Parathyroid adenoma (tissue), 2 donors: ENCODE measurements around the gene ADAT3.

Experiments used
- H2AFZ ChIP-seq: fragments of 300-600 bp; sonication (generic); one replicate; pipeline ENCODE4 v1.7.0; 2017; ENCODE audit warnings: antibody characterized with exemption, mild to moderate bottlenecking
- H3K27ac ChIP-seq: fragments of 300-600 bp; sonication (generic); one replicate; pipeline ENCODE4 v1.7.0; 2017
- H3K27me3 ChIP-seq: fragments of 300-600 bp; sonication (generic); one replicate; pipeline ENCODE4 v1.7.0; 2017; ENCODE audit warnings: low read length; ENCODE audit not compliant: control insufficient read depth, insufficient read depth
- H3K36me3 ChIP-seq: fragments of 300-600 bp; sonication (generic); one replicate; pipeline ENCODE4 v1.7.0; 2017; ENCODE audit warnings: low read length; ENCODE audit not compliant: control insufficient read depth, insufficient read depth
- H3K4me1 ChIP-seq: fragments of 300-600 bp; sonication (generic); one replicate; pipeline ENCODE4 v1.7.0; 2017; ENCODE audit warnings: control low read depth
- H3K4me2 ChIP-seq: fragments of 300-600 bp; sonication (generic); one replicate; pipeline ENCODE4 v1.7.0; 2017; ENCODE audit warnings: low read length
- H3K4me3 ChIP-seq: fragments of 300-600 bp; sonication (generic); one replicate; pipeline ENCODE4 v1.7.0; 2017; ENCODE audit warnings: low read depth, low read length
- H3K79me2 ChIP-seq: fragments of 300-600 bp; sonication (generic); one replicate; pipeline ENCODE4 v1.7.0; 2017; ENCODE audit warnings: control low read depth
- H3K9ac ChIP-seq: fragments of 300-600 bp; sonication (generic); one replicate; pipeline ENCODE4 v1.7.0; 2017; ENCODE audit warnings: mild to moderate bottlenecking
- H3K9me3 ChIP-seq: fragments of 300-600 bp; sonication (generic); one replicate; pipeline ENCODE4 v1.7.0; 2017; ENCODE audit warnings: low read length; ENCODE audit not compliant: control insufficient read depth
- TF ChIP-seq, protein P1 (sequence below): fragments of 300-600 bp; sonication (generic); IDR thresholded peaks from one replicate; pipeline ENCODE4 v1.7.0; 2017; ENCODE audit warnings: antibody characterized with exemption, mild to moderate bottlenecking
- donor health status: primary hyperparathyroidism.

ADAT3 gene

DNA sequence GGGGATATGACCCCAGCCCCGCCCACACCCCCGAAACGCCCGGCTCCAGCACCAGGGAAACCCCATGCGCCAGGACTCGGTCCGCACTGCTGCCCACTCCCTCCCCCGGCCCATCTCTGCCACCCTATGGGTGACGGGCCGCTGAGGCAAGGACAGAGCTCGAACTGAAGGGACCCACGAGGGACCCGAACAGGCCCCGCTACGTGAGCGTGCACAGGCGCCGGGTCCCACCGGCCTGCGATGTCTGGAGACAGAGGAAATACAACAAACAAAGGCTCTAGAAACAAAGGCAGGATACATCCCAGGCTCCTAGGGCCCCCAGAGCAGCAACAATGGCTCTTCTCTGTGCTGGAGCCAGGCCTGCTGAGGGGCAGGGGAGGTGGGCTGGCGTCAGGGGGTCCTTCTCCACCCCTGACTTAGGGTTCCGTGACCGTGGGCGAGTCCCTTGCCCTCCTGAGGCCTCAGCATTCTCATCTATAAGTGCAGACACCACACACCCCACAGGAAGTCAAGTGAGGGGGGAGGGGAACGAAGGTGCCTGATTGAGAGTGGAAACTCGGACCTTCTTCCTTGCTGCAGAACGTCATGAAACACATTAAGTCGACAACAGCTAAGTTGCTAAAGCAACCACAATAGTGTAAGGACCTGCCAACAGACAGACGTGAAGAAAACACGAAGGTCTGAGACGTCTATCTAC is 23.0 kb upstream of the ADAT3 start:
- Histone ChIP-seq H2AFZ (no peak overlapping the region), H3K27me3 (no peaks in the 10 kb centered on the region), H3K27ac (peak overlapping the region; percentile 36), H3K36me3 (no peaks in the 10 kb centered on the region), H3K9ac (no peak overlapping the region), H3K9me3 (no peaks in the 10 kb centered on the region), H3K4me2 (no peak overlapping the region), H3K79me2 (peaks cover 26% of the 10 kb centered on the region), H3K4me3 (no peak overlapping the region), H3K4me1 (peaks cover 6% of the 10 kb centered on the region)
- TF ChIP-seq, protein P1, sequence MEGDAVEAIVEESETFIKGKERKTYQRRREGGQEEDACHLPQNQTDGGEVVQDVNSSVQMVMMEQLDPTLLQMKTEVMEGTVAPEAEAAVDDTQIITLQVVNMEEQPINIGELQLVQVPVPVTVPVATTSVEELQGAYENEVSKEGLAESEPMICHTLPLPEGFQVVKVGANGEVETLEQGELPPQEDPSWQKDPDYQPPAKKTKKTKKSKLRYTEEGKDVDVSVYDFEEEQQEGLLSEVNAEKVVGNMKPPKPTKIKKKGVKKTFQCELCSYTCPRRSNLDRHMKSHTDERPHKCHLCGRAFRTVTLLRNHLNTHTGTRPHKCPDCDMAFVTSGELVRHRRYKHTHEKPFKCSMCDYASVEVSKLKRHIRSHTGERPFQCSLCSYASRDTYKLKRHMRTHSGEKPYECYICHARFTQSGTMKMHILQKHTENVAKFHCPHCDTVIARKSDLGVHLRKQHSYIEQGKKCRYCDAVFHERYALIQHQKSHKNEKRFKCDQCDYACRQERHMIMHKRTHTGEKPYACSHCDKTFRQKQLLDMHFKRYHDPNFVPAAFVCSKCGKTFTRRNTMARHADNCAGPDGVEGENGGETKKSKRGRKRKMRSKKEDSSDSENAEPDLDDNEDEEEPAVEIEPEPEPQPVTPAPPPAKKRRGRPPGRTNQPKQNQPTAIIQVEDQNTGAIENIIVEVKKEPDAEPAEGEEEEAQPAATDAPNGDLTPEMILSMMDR: no peak

DNA sequence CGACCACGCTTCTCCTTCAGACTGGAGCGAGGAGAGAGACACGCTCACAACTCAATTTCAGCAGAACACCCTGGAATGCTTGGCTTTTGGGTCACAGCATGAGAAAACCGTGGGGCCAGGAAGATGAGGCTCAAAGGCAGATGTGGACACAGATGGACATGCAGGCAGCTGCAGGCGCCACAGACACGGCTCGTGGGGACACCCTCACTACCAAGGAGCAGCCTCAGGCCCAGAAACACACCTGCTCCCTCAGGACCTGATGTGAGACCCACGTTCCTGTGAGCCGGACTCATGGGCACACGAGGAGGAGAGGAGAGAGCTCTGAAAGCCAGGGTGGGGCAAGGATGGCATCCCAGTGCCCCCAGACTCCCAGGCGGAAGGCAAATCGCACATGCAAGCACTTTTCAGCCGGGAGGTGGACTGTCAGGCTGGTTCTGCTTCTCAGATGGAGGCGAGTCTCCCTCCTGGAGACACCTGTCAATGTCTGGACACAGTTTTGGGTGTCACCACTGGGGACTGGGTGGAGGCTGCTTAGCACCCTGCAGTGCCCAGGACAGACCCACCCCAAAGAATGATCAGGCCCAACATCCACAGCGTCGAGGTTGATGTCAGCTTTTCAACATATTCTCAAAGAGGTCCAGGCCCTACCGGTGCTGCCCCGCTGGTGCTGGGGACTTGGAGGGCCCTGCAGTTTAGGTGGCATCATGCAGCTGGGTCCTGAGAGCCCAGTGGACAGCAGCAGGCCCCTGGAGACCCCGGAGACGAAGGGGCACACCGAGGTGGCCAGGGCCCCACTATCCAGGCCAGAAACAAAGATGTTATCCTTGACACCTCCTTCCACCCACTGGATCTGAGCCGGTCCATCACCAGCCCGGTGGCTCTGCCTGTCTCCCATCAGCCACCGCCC is 22.2 kb upstream of the ADAT3 start:
- no peak overlapping the region for H3K4me3 ChIP-seq
- H3K27me3 ChIP-seq: no peaks in the 10 kb centered on the region
- TF ChIP-seq, protein P1: no peak
- H2AFZ ChIP-seq: no peak overlapping the region
- H3K27ac ChIP-seq: peak overlapping the region; percentile 27
- H3K36me3 ChIP-seq: no peaks in the 10 kb centered on the region
- peaks cover 6% of the 10 kb centered on the region for H3K4me1 ChIP-seq
- H3K9me3 ChIP-seq: no peaks in the 10 kb centered on the region
- peak overlapping the region; percentile 70 for H3K4me2 ChIP-seq
- peaks cover 26% of the 10 kb centered on the region for H3K79me2 ChIP-seq
- H3K9ac ChIP-seq: no peak overlapping the region

DNA sequence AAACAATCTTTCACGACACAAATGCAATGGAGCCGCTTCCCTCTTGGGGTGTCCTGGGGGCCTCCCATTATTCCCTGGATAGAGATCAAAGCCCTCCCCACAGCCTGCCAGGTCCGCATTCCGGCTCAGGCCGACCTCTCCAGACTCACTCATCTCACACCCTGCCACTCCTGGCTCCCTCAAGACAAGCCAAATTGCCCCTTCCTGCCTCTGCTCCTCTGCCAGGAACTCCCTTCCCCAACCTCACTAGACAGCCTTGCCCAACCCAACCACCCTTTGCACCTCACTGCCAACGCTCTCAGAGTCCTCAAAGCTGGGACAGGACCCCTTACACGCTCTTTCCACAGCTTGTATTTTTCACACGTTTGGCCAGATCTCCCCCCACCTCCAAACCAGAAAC is 21.4 kb upstream of the ADAT3 start:
- Histone ChIP-seq H3K4me3 (peak overlapping the region; percentile 64), H3K9ac (no peak overlapping the region), H3K79me2 (peaks cover 26% of the 10 kb centered on the region), H2AFZ (no peak overlapping the region), H3K36me3 (no peaks in the 10 kb centered on the region), H3K27me3 (no peaks in the 10 kb centered on the region), H3K4me2 (peak overlapping the region; percentile 70), H3K4me1 (peaks cover 6% of the 10 kb centered on the region), H3K9me3 (no peaks in the 10 kb centered on the region), H3K27ac (peak overlapping the region; percentile 64)
- TF ChIP-seq, protein P1: no peak

DNA sequence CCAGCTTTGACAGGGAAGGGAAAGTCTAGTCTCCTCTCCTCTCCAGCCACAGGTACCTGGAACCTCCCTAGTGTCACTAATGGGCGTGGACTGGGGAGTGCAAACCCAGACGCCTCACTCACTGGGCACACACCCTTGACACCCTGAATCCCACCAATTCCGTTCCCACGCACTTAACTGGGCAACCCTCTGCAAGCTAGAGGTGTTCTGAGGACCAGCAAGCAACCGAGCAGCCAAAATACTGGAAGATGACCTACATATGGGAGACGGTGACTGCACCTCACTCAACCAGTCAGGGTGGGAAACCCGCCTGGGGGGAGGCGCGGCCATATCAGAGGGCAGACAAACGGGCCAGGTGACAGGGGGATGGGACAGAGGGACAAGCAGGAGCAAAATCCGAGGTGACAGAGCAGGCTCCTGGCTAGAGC is 20.9 kb upstream of the ADAT3 start:
- Histone ChIP-seq H3K4me2 (peak overlapping the region; percentile 70), H3K4me1 (peaks cover 6% of the 10 kb centered on the region)

More for the DNA sequence above, 20.9 kb upstream of the ADAT3 start:
- no peaks in the 10 kb centered on the region for H3K9me3 ChIP-seq
- H2AFZ ChIP-seq: no peak overlapping the region
- no peaks in the 10 kb centered on the region for H3K27me3 ChIP-seq
- no peak overlapping the region for H3K9ac ChIP-seq
- H3K4me3 ChIP-seq: peak overlapping the region; percentile 64
- no peaks in the 10 kb centered on the region for H3K36me3 ChIP-seq
- peak overlapping the region; percentile 64 for H3K27ac ChIP-seq
- H3K79me2 ChIP-seq: peaks cover 26% of the 10 kb centered on the region
- TF ChIP-seq, protein P1: no peak
